Measurements from ENCODE around the gene RSAD1.

GRCh38 chr17:50467114-50467854, 11.4 kb upstream of the RSAD1 start:
- TF ChIP-seq ZNF121 (tag by site-specific recombination; IDR thresholded peaks at IDR 0.05) (no peak), ZNF423 (tag by site-specific recombination; IDR thresholded peaks at IDR 0.05) (no peak), ZBTB21 (tag by site-specific recombination; IDR thresholded peaks at IDR 0.05) (no peak), ZNF274 (IDR thresholded peaks at IDR 0.05; ENCODE audit: low read length) (no peak), ZNF274 (tag by site-specific recombination; IDR thresholded peaks at IDR 0.05; ENCODE audit: borderline replicate concordance) (no peak), HOXA7 (CRISPR knock-in tag; IDR thresholded peaks at IDR 0.05; ENCODE audit: borderline replicate concordance) (no peak)
